HG03432 (cell line): ENCODE data around the gene QDPR.
"Not testable (repeated sequence)": the region's sequence is repeated elsewhere in the genome, so short reads cannot be mapped to it uniquely, and the experiment has no call there.

Experiments used
- ATAC-seq: cut with Tn5 transposase; IDR thresholded peaks from one replicate; pipeline ENCODE4 v1.9.1; 2021; ENCODE audit warnings: mild to moderate bottlenecking, moderate library complexity; ENCODE audit not compliant: unreplicated experiment

QDPR gene

DNA sequence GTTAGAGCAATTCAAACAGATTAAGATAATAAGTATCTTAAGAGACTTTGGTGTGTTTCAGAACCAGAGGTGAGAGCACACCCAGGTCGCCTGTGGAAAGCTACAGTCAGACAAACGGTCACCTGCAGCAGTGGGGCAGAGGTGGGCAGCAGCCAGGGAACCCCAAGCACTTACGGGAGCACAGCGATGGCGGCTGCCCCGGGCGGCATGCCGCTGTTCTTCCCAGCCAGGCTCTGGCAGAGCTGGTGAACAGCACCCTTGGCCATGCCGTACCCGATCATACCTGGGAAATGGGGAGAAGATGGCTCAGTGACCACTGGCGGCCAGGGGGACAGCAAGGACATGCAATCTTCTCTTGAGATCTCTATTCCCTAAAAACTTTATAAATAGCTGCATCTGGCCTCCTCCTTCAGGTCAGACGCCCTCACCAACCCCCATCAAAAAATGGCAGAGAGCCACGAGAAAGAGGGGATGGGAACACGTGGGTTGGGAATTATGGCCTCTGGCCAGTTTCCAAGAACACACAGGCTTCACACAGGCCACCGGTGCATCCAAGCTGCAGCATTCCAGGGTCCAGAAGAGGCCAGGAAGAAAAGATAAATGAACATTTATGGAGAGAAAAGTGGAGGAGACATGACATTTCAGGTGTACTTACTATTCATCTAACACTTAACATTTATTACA, 19.7 kb downstream of the QDPR start:
- ATAC-seq: no peak

DNA sequence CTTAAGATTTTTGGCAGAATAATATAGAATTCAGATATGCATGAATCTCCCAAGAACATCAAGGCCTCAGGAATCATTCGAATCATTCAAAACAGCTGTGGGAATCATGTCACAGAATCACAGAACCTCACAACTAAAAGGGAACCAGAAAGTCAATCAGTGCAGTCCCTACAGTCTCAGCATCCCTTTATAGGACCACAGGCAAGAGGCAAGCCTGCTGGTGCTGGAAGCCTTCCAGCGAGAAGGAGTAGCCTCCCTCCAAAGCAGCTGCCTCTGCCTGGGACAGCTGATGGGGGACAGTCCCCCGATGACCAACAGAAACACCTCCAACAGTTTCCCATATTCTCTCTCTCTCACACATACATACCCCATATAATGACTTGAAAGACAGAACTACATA, 20.7 kb downstream of the QDPR start:
- no peak for ATAC-seq

DNA sequence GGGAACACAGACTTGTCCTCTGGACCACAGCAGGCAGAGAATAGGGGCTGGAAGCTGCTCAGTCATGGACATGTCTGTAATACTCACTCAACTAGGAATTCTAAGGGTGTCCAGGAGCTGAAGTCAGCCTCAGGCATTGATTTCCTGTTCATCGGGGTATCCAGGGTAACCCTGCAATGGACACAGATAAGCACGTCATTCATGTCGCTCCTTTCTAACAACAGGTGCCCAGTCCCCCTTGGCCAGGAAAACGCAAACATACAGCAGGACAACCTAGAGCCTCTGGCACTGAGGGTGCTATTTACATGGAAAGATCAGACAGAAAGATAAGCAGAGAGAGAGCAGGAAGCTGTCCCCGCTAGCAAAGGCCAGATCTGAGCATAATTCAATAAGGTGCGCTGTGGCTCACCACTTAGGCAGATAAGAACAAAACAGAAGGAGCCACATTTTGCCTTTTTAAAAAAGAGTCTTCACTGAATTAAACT, 21.3 kb downstream of the QDPR start:
- ATAC-seq: no peak

DNA sequence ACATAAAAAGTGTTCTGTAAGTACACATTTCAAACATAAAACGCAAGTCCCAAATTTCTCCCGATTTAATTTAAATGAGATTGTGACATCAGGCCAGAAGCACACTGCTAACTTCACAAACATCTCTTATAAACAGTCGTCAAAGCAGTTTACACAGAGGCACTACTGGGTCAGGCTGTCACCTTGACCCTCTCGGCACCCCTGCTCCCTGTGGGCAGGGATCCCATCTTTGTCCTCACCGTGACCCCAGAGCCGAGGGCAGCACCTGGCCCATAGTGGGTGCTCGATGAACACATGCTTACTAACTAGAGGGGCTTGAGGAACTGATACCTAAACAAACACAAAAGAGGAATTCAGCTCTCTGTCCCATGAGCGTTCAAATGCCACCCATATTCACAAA, 22.2 kb downstream of the QDPR start:
- ATAC-seq: no peak

DNA sequence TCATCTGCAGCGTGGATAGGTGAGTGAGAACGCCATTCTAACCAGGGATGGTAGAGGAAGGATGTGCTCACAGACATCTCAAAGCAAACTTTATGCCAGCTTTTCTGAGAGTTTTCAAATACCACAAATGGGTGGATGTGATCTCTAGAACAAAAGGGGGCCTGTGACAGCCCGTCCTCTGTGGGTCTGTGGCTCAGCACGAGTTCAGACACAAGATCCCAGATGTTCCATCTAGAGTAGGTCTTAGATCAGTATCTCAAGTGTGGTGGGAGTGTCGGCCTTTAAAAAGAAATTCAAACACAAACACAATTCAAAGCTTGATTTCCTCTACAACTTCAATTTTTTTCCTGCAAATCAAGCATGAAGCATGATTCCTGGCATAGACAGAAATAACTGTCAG, 22.8 kb downstream of the QDPR start:
- no peak for ATAC-seq

DNA sequence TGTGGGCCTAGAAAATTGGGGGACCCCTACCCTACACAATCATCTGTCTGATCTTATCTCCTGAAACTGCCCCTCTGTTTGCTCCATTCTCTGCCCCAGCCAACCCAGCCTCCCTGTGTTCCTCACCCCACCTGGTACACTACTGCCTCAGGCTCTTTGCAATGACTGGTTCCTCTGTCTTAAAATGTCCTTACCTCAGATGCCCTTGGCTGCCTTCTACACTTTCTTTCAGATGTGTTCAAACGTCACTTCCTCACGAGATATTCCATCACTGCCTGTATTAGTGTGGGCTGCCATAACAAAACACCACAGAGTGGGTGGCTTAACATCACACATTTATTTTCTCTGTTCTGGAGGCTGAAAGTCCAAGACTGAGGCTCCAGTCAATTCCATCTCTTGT, 29.2 kb downstream of the QDPR start:
- ATAC-seq: no peak

DNA sequence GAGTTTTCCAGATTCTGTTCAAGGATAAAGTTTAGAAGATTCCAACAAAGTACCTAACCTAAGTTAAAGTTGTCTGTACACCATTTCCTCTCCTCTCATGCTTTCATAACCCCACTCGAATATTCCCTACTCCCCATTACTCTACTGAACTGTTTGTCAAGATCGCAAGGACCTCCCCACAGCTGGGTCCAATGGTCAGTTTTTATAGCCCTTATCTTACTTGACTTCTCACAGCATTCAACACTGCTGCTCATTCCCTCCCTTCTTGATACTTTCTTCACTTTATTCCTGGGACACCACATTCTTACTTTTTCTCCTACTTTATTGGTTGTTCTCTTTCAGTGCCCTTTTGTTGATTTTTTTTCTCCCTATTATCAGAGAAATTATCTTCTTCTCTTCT, 30.9 kb downstream of the QDPR start:
- ATAC-seq: no peak

DNA sequence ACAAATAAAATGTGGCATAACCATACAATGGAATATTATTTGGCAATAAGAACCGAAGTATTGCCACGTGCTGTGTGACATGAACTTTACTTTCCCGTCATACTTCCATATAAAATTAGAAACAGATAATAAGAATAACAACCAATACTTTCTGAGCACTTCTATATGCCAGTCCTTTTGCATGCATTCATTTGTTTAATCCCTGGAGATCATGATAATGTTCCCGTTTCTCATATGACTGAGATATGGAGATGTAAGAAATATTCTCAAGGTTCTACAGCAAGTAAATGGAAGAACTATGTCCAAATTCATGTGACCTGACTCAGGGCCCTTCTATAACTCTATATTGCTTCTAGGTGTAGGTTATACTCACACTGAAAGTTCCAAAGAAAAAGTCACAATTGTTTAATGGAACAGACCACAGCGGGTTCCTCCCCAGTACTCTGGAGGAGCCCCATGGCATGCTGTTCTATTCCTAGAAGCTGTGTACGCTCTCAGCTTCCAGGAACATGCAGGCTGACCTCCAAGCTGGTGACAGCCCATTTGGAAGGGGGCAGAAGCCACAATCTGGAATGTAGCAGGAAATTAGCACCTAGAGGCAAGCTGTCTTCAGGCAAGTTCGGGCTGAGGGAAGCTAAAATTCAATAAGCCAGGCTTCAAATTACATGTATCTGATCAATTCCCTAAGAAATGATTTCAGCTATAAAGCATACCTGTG, 31.5 kb downstream of the QDPR start:
- ATAC-seq: no peak

DNA sequence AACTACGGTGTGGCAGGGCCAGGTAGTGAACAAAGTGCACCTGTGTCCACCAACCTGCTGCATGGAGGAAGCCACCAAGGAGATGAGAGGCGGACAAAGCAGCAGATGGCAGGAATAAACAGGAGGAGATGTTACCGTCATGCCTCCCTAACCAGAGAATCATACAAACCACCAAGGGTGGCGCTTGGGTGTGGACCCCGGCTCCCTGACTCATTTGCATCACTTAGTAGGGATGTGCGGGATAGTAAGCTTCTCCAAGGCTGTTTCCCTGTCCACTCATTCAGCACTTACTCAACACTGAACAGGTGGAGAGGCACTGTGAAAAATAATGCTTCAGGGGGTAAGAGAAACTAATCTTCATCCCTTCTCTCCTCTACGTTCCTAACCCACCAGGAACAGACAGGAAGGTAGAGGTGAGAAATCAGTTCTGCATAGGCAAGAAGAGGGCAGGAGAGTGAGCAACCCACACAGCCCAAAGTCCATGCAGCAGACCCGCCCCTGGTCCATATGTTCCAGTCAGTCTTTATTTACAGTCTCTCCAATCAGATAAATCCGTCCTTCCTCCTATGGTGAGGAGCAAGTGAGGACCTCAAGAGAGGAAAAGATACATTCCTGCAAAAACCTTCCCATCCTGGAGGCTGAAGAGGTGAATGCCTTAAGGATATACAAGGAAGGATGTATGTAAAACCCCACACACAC, 34.0 kb downstream of the QDPR start:
- no peak for ATAC-seq

DNA sequence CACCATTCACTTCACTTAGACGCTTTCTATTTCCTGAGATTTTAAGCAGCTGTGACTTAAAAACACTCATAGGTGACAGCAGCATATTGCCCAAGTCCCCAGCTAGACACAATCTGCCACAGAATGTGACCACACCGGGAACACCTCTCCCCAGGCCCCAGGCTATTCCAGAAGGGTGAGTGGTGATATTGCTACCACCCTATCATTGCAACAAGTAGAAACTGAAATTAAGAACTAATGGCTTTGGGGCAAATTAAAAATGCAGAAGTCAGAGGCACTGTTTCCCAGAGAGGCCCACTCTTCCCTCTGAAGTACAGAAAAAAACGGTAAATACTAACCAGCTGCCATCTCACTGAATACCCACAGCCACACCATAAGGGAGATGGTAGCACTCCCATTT, 35.0 kb downstream of the QDPR start:
- no peak for ATAC-seq

DNA sequence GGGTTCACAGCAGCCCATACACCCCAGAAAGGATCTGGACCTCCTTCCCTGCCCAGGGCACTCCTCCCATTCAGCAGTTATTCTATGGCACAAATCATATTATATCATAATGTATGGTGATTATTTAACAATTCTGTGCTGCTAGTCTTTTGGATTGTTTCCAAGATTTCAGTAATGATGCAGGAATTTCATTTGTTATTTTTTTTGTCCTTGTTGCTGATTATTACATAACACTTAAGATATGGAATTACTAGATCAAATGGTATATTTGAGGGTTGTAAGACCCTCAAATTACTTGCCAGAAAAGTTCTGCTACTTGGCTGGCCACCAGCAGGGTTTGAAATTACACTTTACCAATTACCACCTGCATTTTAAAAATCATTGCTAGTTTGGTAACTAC, 36.4 kb downstream of the QDPR start:
- ATAC-seq: no peak

DNA sequence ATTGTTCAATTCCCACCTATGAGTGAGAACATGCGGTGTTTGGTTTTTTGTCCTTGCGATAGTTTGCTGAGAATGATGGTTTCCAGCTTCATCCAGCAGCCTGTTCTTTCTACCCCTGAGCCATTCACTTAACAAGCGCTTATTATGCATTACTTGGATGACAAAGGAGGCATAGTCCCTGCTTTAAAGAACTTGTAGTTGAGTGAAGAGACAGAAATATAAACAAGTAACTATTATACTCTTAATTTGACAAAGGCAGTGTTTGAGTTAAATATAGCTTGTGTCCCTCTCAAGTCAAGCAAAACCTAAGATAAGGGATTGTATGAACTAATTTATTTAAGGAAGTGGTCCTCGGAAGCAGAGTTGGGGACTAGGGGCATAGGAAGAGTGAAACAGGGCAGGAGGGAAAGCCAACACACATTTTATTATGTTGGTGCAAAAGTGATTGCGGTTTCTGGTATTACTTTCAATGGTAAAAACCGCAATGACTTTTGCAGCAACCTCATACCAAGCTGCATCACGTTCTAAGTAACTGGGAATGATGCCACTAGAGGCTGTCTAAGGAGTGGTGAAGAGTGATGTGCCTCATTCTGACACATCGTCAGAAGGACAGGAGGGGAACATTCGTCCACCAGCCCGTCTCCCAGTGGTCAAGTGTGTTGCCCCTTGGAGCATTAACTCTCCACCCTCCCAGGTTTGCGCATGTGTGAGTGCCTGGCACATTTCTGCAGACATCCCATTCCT, 41.8 kb downstream of the QDPR start:
- no peak for ATAC-seq

DNA sequence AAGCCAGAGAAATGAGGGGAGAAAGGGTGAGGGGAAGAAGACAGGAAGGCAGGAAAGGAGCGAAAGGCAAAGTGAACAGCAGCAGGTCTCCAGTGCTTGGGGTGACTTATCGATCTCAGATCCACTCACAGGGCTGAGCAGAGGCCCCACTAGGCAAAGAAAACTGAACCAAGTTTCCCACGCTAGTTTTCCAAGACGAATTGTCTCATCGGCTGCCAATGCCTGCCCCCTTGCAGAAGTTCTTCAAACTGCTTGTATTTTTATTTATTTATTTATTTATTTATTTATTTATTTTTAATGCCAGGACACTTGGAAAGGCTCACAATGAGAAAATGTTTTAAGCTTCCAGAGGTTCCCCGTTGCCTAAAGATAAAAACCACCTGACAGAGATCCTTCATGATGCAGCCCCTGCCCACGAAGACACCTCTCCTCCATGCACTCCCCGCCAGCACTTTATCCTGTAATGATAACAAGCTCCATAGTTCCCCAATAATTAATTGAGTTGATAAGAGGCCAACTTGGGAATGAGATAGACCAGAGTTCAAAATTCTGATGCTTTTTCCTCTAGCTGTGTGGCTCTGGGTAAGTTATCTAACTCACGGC, 43.2 kb downstream of the QDPR start:
- no peak for ATAC-seq

DNA sequence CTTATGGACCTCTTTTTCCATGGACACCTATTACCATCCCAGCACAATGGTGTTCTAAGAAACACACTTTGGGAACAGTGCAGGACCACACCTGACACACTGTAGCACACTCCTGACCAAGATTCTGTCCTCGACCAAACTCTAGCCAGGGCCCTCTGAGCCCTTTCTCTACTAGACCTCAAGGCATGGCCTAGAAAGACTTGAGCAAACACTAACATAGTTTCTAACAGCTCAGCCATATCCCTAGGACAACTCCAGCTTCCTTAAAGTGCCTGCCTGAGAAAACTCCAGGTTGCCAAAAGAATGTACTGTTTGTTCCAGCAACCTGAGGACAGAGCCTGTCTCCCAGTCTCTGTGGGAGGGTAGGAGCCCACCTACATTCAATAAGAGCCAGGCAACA, 48.3 kb downstream of the QDPR start:
- ATAC-seq: no peak

DNA sequence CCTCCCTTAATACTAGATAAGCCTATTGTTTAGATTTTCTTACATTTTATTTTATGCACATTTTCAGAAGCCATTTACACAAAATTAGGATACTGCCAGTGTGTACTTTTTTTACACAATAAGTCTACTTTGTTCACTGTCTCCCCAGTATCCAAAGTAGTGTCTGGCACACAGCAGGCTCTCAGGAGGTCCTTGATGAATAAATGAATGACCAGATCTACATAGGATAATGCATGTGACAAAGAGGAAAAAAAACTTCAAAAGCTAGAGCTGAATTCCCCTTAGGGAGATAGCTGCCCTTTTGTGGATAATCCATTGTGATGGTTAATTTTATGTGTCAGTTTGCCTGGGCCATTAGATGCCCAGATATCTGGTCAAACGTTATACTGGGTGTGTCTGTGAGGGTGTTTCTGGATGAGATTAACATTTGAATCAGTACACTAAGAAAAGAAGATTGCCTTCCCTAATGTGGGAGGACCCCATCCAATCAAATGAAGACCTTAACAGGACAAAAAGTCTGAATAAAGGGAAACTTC, 61.6 kb downstream of the QDPR start:
- no peak for ATAC-seq

DNA sequence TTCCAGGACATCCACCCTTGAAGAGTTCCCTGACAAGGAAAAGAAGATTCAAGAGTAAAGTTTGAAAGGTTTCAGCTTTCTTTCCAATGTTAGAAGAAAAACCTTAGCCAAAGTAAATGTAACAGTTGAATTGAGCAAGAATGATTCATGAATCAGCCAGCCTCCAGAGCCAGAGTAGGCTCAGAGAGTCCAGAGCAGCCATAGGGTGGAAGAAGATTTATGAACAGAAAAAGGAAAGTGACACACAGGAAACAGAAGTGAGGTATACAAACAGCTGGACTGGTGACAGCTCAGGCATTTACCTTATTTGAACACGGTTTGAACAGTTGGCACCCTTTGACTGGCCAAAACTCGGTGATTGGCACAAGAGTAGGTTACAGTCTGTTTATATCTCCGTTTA, 63.2 kb downstream of the QDPR start:
- ATAC-seq: peak; percentile 61

DNA sequence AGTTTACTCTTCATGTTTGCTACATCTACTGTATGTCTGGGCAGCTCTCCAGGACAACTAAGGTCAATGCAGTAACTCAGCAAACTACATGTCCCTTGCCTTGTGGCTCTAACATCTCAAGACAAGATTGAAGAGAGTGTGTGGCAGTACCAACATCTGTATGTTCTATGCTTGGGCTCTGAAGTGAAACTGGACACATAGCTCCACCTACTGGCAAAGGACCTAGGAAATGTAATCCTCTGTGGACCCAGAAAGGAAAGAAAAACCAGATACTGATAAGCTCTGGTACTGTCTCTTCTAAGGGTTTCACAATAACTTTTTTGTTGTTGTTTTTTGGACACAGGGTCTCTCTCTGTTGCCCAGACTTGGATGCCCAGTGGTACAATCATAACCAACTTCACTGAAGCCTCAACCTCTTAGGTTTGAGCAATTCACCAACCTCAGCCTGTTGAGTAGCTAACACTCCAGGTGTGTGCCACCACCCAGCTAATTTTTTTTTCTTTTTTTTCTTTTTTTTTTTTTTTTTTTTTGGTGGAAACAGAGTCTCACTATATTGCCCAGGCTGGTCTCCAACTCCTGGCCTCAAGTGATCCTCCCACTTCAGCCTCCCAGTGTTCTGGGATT, 64.1 kb downstream of the QDPR start:
- peak; percentile 96 for ATAC-seq

DNA sequence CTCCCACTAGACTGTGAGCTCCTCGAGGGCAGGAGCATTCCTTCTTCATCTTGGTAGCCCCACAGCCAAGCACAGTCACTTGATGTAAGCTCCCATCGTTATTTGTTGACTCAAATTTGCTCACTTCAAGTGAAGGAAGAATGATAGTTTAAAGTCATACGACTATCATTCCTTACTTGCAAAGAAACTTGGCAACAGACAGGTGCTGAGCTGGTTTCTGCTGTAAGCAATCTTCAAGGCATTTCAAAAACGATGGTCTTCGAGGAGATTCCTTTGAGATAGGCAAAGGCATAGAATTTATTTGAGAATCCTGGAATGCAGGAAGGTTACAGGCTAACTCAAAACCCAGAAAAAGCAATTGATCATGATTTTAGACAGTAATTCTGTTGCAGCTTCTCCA, 64.8 kb downstream of the QDPR start:
- ATAC-seq: no peak

DNA sequence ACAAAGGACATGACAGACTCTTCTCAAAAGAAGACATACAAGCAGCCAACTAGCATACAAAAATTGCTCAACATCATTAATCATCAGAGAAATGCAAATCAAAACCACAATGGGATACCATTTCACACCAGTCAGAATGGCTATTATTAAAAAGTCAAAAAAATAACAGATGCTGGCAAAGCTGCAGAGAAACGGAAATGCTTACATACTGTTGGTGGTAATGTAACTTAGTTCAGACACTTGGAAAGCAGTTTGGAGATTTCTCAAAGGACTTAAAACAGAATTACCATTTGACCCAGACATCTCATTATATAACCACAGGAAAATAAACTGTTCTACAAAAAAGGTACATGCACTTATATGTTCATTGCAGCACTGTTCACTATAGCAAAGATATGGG, 69.4 kb downstream of the QDPR start:
- not testable (repeated sequence) for ATAC-seq

DNA sequence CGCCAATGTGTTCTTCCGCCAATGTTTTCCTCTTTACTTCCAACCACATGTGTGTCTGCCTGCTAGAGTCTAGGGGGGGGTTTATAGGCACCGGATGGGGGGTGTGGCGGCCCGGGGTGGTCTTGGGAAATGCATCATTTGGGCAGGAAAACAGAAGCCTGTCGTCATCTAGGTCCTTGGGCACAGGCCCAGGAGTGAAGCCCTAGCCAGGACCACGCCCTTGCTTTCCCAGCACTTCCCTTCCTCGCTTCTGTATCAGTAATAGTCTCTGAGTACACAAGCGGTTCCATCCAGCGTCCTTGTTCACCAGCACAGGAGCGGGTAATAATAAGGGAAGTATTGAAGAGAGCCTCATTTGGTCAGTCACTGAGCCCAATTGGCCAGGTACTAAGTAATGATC, 74.5 kb downstream of the QDPR start:
- no peak for ATAC-seq
